Bronchial smooth muscle cell (primary cell): ENCODE measurements around the gene LGR4. TPM values are rescaled to one million over a fixed set of nuclear protein-coding genes. Genes with fewer than 3 reads are reported as not detected.

Experiments used
- total RNA-seq: library from RNA; depleted of rRNA; stranded (reverse); fragments of >200 nt; gene quantifications from 2 replicates; pipeline ENCODE4 v1.2.1, GENCODE V29; 2014

LGR4 gene
- 3.0 and 11.5 TPM in 2 replicates for total RNA-seq

GRCh38 chr11:27472398-27473016, at the start of gene LGR4:
Gene LGR4 (minus strand): TSS chr11:27472790. CDS start chr11:27472302, 488 bp downstream.

GRCh38 chr11:27506200-27507182, 33.9 kb upstream of the LGR4 start, which contains the start of gene LIN7C:
Gene LIN7C (minus strand): TSS chr11:27506769. CDS start chr11:27506752, 17 bp downstream.

GRCh38 chr11:27362749-27363575, 109.6 kb downstream of the LGR4 start, which contains the start of gene CCDC34:
Gene CCDC34 (minus strand): TSS chr11:27363215. CDS start chr11:27363194, 21 bp downstream.

Other genes starting within 250 kb of the LGR4 start
- 2.6 and 4.3 TPM in 2 replicates for gene CCDC34, start 109.6 kb downstream of the LGR4 start, total RNA-seq
- gene LIN7C, start 34.0 kb upstream of the LGR4 start, total RNA-seq, result 18.9 and 35.9 TPM in 2 replicates
- gene BDNF, start 227.7 kb upstream of the LGR4 start, total RNA-seq, result 4.6 and 10.9 TPM in 2 replicates